Parathyroid adenoma (tissue), 2 donors: ENCODE results near the gene HPCAL1.

Source experiments
- H2AFZ ChIP-seq: fragments of 300-600 bp; sonication (generic); one replicate; pipeline ENCODE4 v1.7.0; 2017; ENCODE audit warnings: antibody characterized with exemption, mild to moderate bottlenecking
- H3K27ac ChIP-seq: fragments of 300-600 bp; sonication (generic); one replicate; pipeline ENCODE4 v1.7.0; 2017
- H3K27me3 ChIP-seq: fragments of 300-600 bp; sonication (generic); one replicate; pipeline ENCODE4 v1.7.0; 2017; ENCODE audit warnings: low read length; ENCODE audit not compliant: control insufficient read depth, insufficient read depth
- H3K36me3 ChIP-seq: fragments of 300-600 bp; sonication (generic); one replicate; pipeline ENCODE4 v1.7.0; 2017; ENCODE audit warnings: low read length; ENCODE audit not compliant: control insufficient read depth, insufficient read depth
- H3K4me1 ChIP-seq: fragments of 300-600 bp; sonication (generic); one replicate; pipeline ENCODE4 v1.7.0; 2017; ENCODE audit warnings: control low read depth
- H3K4me2 ChIP-seq: fragments of 300-600 bp; sonication (generic); one replicate; pipeline ENCODE4 v1.7.0; 2017; ENCODE audit warnings: low read length
- H3K4me3 ChIP-seq: fragments of 300-600 bp; sonication (generic); one replicate; pipeline ENCODE4 v1.7.0; 2017; ENCODE audit warnings: low read depth, low read length
- H3K79me2 ChIP-seq: fragments of 300-600 bp; sonication (generic); one replicate; pipeline ENCODE4 v1.7.0; 2017; ENCODE audit warnings: control low read depth
- H3K9ac ChIP-seq: fragments of 300-600 bp; sonication (generic); one replicate; pipeline ENCODE4 v1.7.0; 2017; ENCODE audit warnings: mild to moderate bottlenecking
- H3K9me3 ChIP-seq: fragments of 300-600 bp; sonication (generic); one replicate; pipeline ENCODE4 v1.7.0; 2017; ENCODE audit warnings: low read length; ENCODE audit not compliant: control insufficient read depth
- CTCF ChIP-seq: fragments of 300-600 bp; sonication (generic); IDR thresholded peaks from one replicate; pipeline ENCODE4 v1.7.0; 2017; ENCODE audit warnings: antibody characterized with exemption, mild to moderate bottlenecking
- donor health status: primary hyperparathyroidism.

HPCAL1 gene

DNA sequence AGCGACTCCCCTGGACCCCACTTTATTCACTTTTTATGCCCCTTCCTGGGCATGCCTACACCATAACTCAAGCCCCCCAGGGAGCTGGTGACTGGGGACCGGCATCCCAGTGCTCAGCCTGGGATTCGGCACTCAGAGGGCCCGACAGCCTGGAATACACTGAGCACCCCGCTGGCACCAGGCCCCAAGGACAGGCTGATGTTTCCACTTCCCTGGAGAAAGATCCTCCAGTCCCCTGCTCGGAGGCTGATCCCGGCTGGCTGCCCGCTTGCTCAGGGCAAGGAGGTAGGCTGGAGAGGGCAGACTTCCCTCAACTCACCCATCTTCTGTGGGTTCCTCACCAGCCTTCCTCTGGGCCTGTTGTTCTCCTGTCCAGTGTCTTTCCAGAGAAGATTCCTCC lies 108.9 kb downstream of the HPCAL1 start:
- H3K36me3 ChIP-seq, result no peaks in the 10 kb centered on the region
- peaks cover 6% of the 10 kb centered on the region for H3K4me1 ChIP-seq
- no peak for TF ChIP-seq CTCF

DNA sequence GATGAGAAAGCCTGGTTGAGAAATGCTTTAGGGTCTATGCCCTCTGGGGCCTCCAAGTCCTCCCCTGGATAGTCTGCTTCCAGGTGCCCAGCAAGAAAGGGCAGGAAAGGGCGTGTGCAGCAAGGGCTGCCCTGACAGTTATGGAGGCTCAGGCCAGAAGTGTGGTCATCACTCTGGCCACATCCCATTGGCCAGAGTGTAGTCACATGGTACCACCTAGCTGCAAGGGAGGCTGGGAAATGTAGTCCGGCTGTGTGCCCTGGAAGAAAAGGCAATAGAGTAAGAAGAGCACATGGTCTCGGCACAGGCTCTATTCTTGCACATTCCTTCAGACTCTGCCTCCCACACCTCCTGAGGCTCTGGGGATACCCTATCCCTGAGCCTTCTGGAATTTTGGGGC lies 109.7 kb downstream of the HPCAL1 start:
- no peak overlapping the region for H3K27ac ChIP-seq
- H3K36me3 ChIP-seq, result no peaks in the 10 kb centered on the region
- no peaks in the 10 kb centered on the region for H3K27me3 ChIP-seq
- H3K9me3 ChIP-seq, result no peaks in the 10 kb centered on the region
- peaks cover 6% of the 10 kb centered on the region for H3K4me1 ChIP-seq
- no peak overlapping the region for H3K9ac ChIP-seq
- H3K4me3 ChIP-seq, result no peak overlapping the region
- H2AFZ ChIP-seq, result no peak overlapping the region
- TF ChIP-seq CTCF, result no peak
- no peak overlapping the region for H3K4me2 ChIP-seq
- no peaks in the 10 kb centered on the region for H3K79me2 ChIP-seq

More for the DNA sequence above, 108.9 kb downstream of the HPCAL1 start:
- Histone ChIP-seq H3K27me3 (no peaks in the 10 kb centered on the region), H3K27ac (no peak overlapping the region), H3K9ac (no peak overlapping the region), H3K9me3 (no peaks in the 10 kb centered on the region), H3K79me2 (no peaks in the 10 kb centered on the region), H3K4me3 (no peak overlapping the region), H2AFZ (no peak overlapping the region), H3K4me2 (no peak overlapping the region)

DNA sequence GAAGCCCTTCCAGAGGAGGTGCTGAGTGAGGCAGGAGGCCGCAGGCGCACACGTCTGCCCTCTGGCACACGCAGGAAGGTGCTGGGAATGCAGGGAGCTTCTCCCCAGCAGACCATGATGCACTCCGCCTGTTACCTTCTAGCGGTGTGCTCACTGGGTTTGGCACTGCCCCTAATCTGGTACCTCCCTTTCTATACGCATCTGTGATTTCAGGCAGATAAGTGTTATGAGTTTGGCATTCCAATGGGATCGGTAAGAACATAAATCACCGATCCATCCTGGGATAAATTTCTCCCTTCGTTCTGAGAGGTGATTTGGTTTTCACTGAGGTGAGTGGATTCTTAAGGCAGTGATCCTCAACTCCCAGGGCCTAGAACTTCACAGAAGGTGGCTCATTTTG lies 110.8 kb downstream of the HPCAL1 start:
- no peak overlapping the region for H3K9ac ChIP-seq

GRCh38 chr2:10413991-10414451 lies 111.3 kb downstream of the HPCAL1 start:
- H3K27me3 ChIP-seq, result no peaks in the 10 kb centered on the region
- no peak overlapping the region for H2AFZ ChIP-seq
- peaks cover under 1% of the 10 kb centered on the region for H3K4me1 ChIP-seq
- TF ChIP-seq CTCF, result no peak
- no peaks in the 10 kb centered on the region for H3K79me2 ChIP-seq
- H3K4me2 ChIP-seq, result no peak overlapping the region
- H3K9me3 ChIP-seq, result no peaks in the 10 kb centered on the region
- H3K36me3 ChIP-seq, result no peaks in the 10 kb centered on the region
- H3K9ac ChIP-seq, result no peak overlapping the region
- H3K27ac ChIP-seq, result no peak overlapping the region
- no peak overlapping the region for H3K4me3 ChIP-seq

More for the DNA sequence above, 110.8 kb downstream of the HPCAL1 start:
- H3K36me3 ChIP-seq, result no peaks in the 10 kb centered on the region
- no peak overlapping the region for H3K27ac ChIP-seq
- H3K27me3 ChIP-seq, result no peaks in the 10 kb centered on the region
- H3K79me2 ChIP-seq, result no peaks in the 10 kb centered on the region
- H3K4me2 ChIP-seq, result no peak overlapping the region
- H3K9me3 ChIP-seq, result no peaks in the 10 kb centered on the region
- peaks cover 5% of the 10 kb centered on the region for H3K4me1 ChIP-seq
- H2AFZ ChIP-seq, result no peak overlapping the region
- TF ChIP-seq CTCF, result no peak
- H3K4me3 ChIP-seq, result no peak overlapping the region

DNA sequence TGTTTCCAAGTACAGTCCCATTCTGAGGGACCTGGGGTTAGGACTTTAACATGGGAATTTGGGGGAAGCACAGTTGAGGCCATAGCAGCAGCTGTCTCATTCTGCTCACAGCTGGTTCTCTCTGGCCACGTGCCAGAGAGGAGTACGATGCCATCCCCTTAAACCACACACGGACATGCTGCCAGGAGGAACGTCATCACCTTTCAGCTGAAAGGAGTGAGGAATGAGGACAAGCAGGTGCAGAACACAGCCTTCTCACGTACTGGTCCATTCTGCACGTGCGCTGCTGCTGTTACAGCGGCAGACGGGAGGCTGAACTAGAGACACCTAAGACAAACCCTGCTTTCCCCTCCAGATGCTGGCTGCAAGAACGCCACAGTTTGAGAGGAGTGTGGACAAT lies 111.9 kb downstream of the HPCAL1 start:
- Histone ChIP-seq H3K27me3 (no peaks in the 10 kb centered on the region), H3K36me3 (no peaks in the 10 kb centered on the region), H3K79me2 (no peaks in the 10 kb centered on the region), H3K9me3 (no peaks in the 10 kb centered on the region), H3K9ac (no peak overlapping the region), H3K4me3 (no peak overlapping the region), H3K4me1 (no peaks in the 10 kb centered on the region), H3K4me2 (no peak overlapping the region), H3K27ac (no peak overlapping the region), H2AFZ (no peak overlapping the region)
- TF ChIP-seq CTCF, result no peak
